Stimulated activated effector memory CD8-positive, alpha-beta T cell treated with anti-CD3 and anti-CD28 coated beads, Interleukin-12 subunit alpha, Interleukin-12 subunit beta, amount 100 ng/mL, for 72 hours (primary cell): ENCODE measurements around the gene GSE1.

Experiments
- ATAC-seq: fragments of 150-1000 bp; cut with Tn5 transposase; 2 replicates; pipeline ENCODE4 v1.10.0; 2021
- DNase-seq, 2 donors: peaks; one replicate each; pipeline ENCODE4 v3.0.0; 2021 to 2022; ENCODE audit warnings: low spot score in 2 of 2
- H3K27ac Mint-ChIP-seq: one replicate; pipeline ENCODE4 v1.8.0; 2022; ENCODE audit warnings: mild to moderate bottlenecking, mixed read lengths
- H3K36me3 Mint-ChIP-seq: one replicate; pipeline ENCODE4 v1.8.0; 2022; ENCODE audit warnings: mild to moderate bottlenecking, mixed read lengths
- H3K4me1 Mint-ChIP-seq: one replicate; pipeline ENCODE4 v1.8.0; 2022; ENCODE audit warnings: mixed read lengths
- H3K4me3 Mint-ChIP-seq: one replicate; pipeline ENCODE4 v1.8.0; 2022; ENCODE audit warnings: mild to moderate bottlenecking, mixed read lengths
- H3K9me3 Mint-ChIP-seq: one replicate; pipeline ENCODE4 v1.8.0; 2022; ENCODE audit warnings: mixed read lengths

Gene GSE1

DNA sequence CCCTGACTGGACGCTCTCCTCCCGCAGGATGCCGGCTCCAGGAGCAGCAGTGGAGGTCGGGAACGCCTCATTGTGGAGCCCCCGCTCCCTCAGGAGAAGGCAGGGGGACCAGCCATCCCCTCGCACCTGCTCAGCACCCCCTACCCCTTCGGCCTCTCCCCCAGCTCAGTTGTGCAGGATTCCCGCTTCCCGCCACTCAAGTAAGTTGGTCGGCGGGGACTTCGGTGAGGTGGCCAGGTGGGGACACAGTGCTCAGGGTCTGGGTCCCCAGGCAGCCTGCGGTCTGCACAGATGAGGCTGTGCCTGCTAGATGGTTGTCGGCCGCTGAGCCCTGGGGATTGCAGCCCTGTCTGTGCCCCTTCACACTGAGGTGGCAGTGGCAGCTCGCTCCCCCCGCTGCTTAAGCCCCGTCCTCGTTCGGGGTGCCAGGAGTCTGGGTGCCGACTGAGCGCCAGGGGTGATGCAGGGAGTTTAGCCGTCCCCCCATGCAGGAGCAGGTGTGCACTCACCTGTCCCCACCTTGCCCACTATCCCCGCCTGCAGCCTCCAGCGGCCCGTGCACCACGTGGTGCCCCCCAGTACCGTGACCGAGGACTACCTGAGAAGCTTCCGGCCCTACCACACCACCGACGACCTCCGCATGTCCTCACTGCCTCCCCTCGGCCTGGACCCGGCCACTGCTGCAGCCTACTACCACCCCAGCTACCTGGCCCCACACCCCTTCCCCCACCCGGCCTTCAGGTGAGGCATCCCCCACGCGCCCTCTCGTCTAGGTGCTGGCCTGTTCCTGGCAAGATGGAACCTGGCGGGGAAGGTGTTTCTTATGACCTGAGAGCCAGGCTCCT, 41.4 kb downstream of the GSE1 start:
- ATAC-seq (no peak), DNase-seq (no peak)
- peaks cover 43% of the 10 kb centered on the region for H3K36me3 Mint-ChIP-seq
- H3K4me1 Mint-ChIP-seq, result peaks cover 11% of the 10 kb centered on the region
- H3K9me3 Mint-ChIP-seq, result no peaks in the 10 kb centered on the region
- no peak overlapping the region for H3K4me3 Mint-ChIP-seq
- no peak overlapping the region for H3K27ac Mint-ChIP-seq

DNA sequence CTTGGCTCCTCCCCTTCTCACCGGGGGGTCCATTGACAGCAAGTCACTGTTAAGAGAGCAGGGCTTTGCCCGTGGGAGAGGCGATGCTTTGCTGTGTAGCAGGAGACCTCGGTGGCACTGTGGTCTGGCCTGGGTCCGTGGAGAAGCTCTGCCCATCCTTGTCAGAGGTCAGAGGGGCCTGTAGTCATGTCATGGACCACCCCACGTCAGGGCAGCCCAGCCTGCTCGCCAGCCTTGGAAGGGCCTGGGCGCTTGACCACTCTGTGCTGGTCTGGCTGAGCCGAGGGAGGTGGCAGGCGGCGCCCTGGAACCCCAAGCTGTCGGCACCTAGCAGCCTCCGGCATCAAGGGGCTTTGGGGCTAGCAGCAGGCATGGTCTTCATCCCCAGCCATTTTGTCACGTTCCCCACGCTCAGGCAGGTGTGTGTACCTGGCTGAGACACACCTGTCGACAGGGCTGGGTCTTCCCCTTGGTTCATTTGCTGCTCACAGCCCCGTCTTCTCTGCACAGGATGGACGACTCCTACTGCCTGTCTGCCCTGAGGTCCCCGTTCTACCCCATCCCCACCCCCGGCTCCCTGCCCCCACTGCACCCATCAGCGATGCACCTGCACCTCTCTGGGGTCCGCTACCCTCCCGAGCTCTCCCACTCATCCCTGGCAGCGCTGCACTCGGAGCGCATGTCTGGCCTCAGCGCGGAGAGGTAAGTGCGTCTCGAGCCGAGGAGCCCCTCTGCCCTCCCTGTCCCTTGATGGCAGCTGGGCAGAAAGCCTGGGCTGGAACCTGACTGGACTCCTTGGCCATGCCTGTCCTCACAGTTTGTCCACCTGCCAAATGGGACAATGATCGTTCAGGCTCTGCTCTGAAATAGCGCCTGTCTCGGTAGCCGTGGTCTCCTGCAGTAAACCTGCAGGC, 42.4 kb downstream of the GSE1 start:
- H3K9me3 Mint-ChIP-seq, result no peaks in the 10 kb centered on the region
- DNase-seq (no peak), ATAC-seq (no peak)
- H3K4me1 Mint-ChIP-seq, result peaks cover 11% of the 10 kb centered on the region
- H3K36me3 Mint-ChIP-seq, result peaks cover 51% of the 10 kb centered on the region
- no peak overlapping the region for H3K4me3 Mint-ChIP-seq
- H3K27ac Mint-ChIP-seq, result peak overlapping the region; percentile 43

DNA sequence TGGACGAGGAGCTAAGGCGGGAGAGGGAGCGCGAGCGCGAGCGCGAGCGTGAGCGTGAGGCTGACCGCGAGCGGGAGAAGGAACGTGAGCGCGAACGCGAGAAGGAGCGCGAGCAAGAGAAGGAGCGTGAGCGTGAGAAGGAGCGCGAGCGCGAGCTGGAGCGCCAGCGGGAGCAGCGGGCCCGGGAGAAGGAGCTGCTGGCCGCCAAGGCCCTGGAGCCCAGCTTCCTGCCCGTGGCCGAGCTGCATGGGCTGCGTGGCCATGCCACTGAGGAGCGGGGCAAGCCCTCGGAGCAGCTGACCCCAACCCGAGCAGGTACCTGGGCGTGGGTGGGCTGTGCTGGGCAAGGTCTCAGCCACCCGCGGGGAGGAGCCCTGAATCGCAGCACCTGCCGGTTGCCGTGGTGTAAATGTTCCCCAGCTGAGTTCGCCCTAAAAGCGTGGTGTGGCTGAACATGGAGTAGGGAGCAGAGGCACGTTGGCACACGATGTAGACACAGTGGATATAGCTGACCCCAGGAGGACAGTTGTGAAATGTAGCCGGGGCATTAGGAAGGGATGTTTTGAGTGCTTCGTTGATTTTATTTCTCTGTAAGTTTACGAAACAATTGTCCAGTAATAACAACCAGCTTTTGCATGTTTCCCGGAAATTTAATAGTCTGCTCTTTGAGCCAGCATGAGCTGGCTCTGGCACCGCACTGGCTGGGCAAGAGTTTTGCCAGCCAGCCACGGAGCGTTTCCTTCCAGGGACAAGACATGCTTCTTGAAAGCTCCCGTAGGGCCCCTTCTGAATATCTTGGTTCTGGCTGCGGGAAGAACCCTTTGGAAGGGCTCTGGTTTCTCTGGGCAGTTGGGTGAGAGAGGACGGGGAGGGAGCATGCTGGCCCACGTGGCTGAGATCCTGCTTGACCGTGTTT, 43.5 kb downstream of the GSE1 start:
- H3K36me3 Mint-ChIP-seq, result peaks cover 59% of the 10 kb centered on the region
- ATAC-seq (no peak), DNase-seq (no peak)

DNA sequence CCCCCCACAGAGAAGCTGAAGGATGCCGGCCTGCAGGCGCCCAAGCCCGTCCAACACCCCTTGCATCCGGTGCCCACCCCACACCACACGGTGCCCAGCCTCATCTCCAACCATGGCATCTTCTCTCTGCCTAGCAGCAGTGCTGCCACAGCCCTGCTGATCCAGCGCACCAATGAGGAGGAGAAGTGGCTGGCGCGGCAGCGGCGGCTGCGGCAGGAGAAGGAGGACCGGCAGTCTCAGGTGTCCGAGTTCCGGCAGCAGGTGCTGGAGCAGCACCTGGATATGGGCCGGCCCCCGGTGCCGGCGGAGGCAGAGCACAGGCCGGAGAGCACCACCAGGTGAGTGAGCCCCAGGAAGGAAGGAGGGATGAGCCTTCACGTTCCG, 44.1 kb downstream of the GSE1 start:
- Mint-ChIP-seq H3K4me1 (peaks cover 5% of the 10 kb centered on the region), H3K27ac (peak overlapping the region; percentile 43), H3K9me3 (no peaks in the 10 kb centered on the region), H3K4me3 (no peak overlapping the region), H3K36me3 (peaks cover 65% of the 10 kb centered on the region)
- DNase-seq (no peak), ATAC-seq (no peak)

More for the DNA sequence above, 43.5 kb downstream of the GSE1 start:
- Mint-ChIP-seq H3K4me1 (peaks cover 11% of the 10 kb centered on the region), H3K27ac (peak overlapping the region; percentile 43), H3K9me3 (no peaks in the 10 kb centered on the region), H3K4me3 (no peak overlapping the region)

DNA sequence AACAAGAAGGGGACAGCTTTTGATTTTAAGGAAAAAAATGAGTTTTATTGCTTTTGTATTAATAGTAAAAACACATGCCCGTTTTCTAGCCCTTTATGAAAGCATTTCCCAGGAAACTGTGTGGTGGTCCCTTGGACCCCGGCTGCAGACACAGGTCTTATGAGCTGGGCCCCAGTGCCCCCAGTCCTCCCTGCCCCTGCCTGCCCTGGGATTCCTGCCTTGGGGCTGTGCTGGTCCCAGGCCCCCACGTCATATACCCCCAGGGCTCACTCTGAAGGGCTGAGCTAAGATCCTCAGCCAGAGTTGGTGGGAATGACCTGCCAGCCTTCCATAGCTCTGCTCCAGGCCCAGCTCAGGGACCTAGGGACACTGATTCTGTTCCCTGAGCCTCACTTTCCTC, 44.9 kb downstream of the GSE1 start:
- Mint-ChIP-seq H3K4me3 (no peak overlapping the region), H3K4me1 (no peaks in the 10 kb centered on the region), H3K36me3 (peaks cover 73% of the 10 kb centered on the region), H3K9me3 (no peaks in the 10 kb centered on the region), H3K27ac (no peak overlapping the region)
- DNase-seq (no peak), ATAC-seq (no peak)

DNA sequence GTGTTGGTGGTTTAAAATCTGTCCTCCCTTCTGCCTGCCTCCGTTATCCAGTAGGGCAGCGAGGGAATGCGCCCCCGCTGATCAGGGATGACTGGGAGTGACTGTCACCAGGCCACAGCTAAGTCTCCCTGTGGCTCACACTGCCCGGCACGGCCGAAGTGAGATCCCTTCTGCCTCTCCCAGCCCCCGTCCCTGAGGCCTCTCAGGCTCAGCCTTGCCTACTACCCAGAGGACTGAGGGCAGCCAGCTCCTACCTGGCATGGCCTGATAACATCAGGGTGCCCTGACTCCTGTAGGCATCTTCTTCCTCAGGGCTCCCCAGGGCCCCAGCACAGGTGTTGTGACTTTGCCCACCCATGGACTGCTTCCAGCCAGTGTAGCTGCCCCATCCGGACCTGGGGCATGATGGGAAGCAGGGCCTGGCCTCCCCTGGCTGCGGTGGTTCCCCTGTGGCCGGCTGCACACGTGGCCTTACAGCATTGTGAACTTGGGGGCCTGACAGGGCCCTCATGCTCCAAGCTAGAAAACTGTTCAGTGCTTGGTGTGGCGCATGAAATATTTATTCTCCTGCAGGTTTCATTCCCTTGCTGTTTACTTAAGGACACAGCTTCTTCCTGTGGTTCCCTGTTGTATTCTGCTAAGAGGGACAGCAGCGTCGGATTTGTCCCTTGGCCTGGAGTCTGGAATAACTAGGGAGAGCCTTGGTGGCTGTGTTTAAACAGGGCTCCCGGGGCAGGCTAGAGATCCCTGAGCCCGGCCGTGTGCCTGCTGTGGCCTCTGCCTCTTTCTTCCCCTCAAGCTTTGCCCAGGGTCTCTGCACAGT, 45.6 kb downstream of the GSE1 start:
- H3K9me3 Mint-ChIP-seq, result no peaks in the 10 kb centered on the region
- H3K4me1 Mint-ChIP-seq, result no peaks in the 10 kb centered on the region
- no peak overlapping the region for H3K4me3 Mint-ChIP-seq
- DNase-seq (no peak), ATAC-seq (no peak)
- peaks cover 80% of the 10 kb centered on the region for H3K36me3 Mint-ChIP-seq
- H3K27ac Mint-ChIP-seq, result no peak overlapping the region

DNA sequence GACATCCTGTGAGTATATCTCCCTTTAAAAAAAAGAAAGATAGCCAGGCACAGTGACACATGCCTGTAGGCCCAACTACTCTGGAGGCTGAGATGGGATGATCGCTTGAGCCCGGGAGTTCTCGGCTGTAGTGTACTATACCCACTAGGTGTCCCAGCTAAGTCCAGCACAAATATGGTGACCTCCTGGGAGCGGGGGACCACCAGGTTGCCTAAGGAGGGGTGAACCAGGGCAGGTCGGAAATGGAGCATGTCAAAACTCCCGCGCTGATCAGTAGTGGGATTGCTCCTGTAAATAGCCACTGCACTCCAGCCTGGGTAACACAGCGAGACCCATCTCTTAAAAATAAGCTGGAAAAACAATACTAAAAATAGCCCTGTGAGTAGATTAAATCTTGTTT, 46.2 kb downstream of the GSE1 start:
- H3K27ac Mint-ChIP-seq, result peak overlapping the region; percentile 89
- peaks cover 86% of the 10 kb centered on the region for H3K36me3 Mint-ChIP-seq
- no peaks in the 10 kb centered on the region for H3K9me3 Mint-ChIP-seq
- DNase-seq (no peak), ATAC-seq (no peak)
- no peak overlapping the region for H3K4me3 Mint-ChIP-seq
- no peaks in the 10 kb centered on the region for H3K4me1 Mint-ChIP-seq

DNA sequence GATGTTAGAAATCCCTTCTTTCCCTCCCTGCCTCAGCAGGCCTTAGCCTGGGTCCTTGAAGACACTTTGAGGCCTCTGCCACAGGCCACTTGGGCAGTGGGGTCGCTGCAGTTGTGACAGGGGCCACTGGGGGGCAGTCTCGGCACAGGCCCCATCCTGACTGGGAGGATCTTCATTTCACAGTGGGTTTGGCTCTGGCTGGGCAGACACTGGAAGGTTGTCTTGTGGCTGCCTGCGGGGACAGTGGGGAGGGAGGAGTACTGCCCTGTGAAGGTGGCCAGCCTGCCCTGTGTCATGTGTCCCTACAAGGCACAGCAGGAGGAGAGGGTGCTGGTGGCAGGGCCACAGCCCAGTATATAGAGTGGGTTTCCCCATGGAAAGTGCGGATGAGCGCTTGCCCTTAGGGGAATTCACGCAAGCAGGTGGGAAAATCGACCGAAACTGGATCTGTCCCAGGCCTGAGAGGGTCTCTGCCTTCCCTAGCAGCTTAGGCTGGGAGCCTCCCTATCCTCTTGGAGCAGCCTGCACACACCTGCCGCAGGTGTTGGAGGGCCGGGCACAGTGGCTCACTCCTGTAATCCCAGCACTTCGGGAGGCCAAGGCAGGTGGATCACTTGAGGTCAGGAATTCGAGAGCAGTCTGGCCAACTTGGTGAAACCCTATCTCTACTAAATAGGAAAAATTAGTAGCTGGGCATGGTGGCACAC, 46.8 kb downstream of the GSE1 start:
- DNase-seq (peak; percentile 57 to 87), ATAC-seq (peak; percentile 74)
- Mint-ChIP-seq H3K4me1 (no peaks in the 10 kb centered on the region), H3K9me3 (no peaks in the 10 kb centered on the region), H3K27ac (peak overlapping the region; percentile 89), H3K4me3 (no peak overlapping the region), H3K36me3 (peaks cover 91% of the 10 kb centered on the region)

DNA sequence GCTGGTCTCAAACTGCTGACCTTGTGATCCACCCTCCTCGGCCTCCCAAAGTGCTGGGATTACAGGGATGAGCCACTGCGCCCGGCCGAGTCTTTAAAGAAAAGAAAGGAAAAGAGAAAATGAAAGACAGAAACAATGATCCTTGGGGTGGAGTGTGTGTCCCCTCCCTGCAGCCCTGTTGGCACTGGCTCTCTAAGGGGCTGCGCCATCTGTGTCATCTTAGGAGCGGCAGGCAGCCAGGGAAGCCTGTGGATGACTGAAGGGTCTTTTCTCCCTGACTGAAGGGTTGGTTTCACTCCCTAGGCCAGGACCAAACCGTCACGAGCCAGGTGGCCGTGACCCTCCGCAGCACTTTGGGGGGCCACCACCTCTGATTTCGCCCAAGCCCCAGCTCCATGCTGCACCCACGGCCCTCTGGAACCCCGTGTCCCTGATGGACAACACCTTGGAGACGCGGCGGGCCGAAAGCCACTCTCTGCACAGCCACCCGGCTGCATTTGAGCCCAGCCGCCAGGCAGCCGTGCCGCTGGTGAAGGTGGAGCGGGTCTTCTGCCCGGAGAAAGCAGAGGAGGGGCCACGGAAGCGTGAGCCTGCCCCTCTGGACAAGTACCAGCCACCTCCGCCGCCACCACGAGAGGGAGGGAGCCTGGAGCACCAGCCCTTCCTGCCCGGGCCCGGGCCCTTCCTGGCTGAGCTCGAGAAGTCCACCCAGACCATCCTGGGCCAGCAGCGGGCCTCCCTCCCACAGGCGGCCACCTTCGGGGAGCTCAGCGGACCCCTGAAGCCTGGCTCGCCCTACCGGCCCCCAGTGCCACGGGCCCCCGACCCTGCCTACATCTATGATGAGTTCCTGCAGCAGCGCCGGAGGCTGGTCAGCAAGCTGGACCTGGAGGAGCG, 48.0 kb downstream of the GSE1 start:
- no peaks in the 10 kb centered on the region for H3K9me3 Mint-ChIP-seq
- no peak for ATAC-seq
- H3K36me3 Mint-ChIP-seq, result peaks cover 91% of the 10 kb centered on the region
- H3K4me3 Mint-ChIP-seq, result no peak overlapping the region
- H3K4me1 Mint-ChIP-seq, result no peaks in the 10 kb centered on the region
- no peak overlapping the region for H3K27ac Mint-ChIP-seq
- DNase-seq, result no peak

DNA sequence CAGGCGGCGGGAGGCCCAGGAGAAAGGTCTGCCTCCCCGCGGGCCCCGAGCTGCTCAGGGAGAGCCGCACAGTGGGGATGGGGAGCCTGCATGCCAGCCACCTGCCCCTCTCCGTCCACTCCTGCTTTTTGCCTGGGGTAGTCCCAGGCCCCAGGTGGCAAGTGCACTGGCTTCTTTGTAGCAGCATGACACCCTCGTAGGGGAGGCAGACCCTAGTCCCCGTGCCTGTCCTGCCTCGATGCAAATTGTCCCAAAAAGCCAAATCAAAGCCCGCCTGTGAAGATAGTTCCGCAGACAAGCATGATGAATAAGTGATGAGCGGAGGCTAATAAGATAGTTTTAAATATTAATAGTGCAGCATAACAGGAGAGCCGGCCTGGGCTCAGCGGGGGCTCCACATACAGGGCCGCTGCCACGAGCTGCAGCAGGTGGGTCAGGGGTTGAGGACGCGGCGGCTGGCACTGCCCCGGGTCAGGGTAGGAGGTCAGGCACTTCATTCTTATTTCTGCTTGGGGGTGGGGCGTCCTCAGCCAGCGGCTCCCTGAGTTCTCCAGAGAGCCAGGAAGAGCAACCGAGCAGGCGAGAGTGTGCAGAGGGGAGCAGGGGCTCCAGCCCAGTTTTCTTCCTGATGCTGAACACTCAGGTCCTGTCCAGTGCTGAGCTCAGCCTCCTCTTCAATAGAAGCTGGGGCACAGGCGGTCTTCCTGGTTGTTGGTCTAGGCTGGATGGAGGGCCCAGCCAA, 48.8 kb downstream of the GSE1 start:
- H3K36me3 Mint-ChIP-seq, result peaks cover 91% of the 10 kb centered on the region
- ATAC-seq (no peak), DNase-seq (no peak)
- no peak overlapping the region for H3K27ac Mint-ChIP-seq
- H3K9me3 Mint-ChIP-seq, result no peaks in the 10 kb centered on the region
- no peaks in the 10 kb centered on the region for H3K4me1 Mint-ChIP-seq
- H3K4me3 Mint-ChIP-seq, result no peak overlapping the region

DNA sequence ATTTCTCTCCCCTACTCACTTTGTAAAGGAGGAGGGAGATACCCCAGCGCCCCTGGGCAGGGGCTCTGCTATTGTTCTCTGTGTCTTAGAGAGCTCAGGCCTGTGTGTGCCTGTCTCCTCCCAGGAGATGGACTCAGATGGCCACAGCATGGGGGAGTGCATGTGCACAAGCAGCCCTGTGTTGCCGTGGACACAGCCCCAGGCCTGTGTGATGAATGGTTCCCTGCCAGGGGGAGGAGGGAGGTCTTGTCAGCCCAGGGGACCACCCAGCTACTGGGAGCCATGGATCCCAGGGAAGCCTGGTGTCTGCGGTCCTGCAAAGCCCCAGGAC, 49.3 kb downstream of the GSE1 start:
- Mint-ChIP-seq H3K9me3 (no peaks in the 10 kb centered on the region), H3K27ac (no peak overlapping the region), H3K4me3 (no peak overlapping the region), H3K36me3 (peaks cover 91% of the 10 kb centered on the region), H3K4me1 (no peaks in the 10 kb centered on the region)
- no peak for ATAC-seq
- DNase-seq, result no peak

DNA sequence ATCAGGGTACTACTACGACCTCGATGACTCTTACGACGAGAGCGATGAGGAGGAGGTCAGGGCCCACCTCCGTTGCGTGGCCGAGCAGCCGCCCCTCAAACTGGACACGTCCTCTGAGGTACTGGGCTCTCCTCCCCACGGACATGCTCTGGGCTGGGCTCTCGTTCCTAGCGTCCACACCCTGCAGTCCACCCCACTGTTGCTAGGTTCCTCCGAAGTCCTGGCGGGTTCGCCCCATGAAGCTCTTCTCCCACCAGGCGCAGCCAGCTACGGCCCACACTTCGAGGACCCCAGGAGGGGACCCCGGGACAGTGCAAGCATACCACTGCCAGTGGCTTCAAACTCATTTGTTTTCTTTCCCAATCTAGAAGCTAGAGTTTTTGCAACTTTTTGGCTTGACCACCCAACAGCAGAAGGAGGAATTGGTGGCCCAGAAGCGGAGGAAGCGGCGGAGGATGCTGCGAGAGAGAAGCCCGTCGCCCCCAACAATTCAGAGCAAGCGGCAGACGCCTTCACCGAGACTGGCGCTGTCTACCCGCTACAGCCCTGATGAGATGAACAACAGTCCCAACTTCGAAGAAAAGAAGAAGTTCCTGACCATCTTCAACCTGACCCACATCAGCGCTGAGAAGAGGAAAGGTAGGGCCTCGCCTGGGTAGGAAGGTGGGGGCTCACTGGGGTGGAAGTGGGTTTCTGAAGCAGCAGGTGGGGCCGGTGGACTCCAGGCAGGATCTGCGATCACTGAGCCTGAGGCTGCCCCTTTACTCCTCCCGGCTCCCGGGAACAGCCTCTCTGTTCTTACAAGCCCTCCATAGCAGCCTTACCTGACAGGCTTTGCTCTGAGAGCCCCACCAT, 50.1 kb downstream of the GSE1 start:
- Mint-ChIP-seq H3K27ac (no peak overlapping the region), H3K4me1 (no peaks in the 10 kb centered on the region), H3K4me3 (no peak overlapping the region), H3K9me3 (no peaks in the 10 kb centered on the region), H3K36me3 (peaks cover 91% of the 10 kb centered on the region)
- ATAC-seq (no peak), DNase-seq (no peak)
